Left lung (tissue), 10 donors: ENCODE results near the gene FGF23. TPM values are rescaled to one million over a fixed set of nuclear protein-coding genes. Genes with fewer than 3 reads are reported as not detected.

Experiments used
- ATAC-seq: fragments of 200-7000 bp; cut with Tn5 transposase; one replicate; pipeline ENCODE4 v1.9.1; 2020; ENCODE audit warnings: moderate library complexity
- DNase-seq, 4 donors: peaks; one replicate each; pipeline ENCODE4 v3.0.0-alpha.2; 2013 to 2020
- H3K27ac ChIP-seq, 2 donors: fragments of 200-600 bp; sonication (generic) in 1 of 2; one replicate each; pipeline versions ENCODE4 v1.5.0 to v1.8.0; 2020 to 2021
- H3K27me3 ChIP-seq, 2 donors: fragments of 200-600 bp; sonication (generic) in 1 of 2; one replicate each; pipeline versions ENCODE4 v1.5.0 to v1.8.0; 2020 to 2021
- H3K36me3 ChIP-seq, 2 donors: fragments of 200-600 bp; sonication (generic) in 1 of 2; one replicate each; pipeline versions ENCODE4 v1.5.0 to v1.8.0; 2020 to 2021
- H3K4me1 ChIP-seq, 2 donors: fragments of 200-600 bp; one replicate each; pipeline ENCODE4 v1.8.0; 2021
- H3K4me3 ChIP-seq, 2 donors: fragments of 200-600 bp; sonication (generic) in 1 of 2; one replicate each; pipeline versions ENCODE4 v1.5.0 to v1.8.0; 2020 to 2021; ENCODE audit warnings: mild to moderate bottlenecking in 1 of 2
- H3K9me3 ChIP-seq, 2 donors: fragments of 200-600 bp; sonication (generic) in 1 of 2; one replicate each; pipeline versions ENCODE4 v1.5.0 to v1.8.0; 2020 to 2021
- intact Hi-C, 2 donors: fragments of 100-400 bp; cut with DNase I; formaldehyde crosslinking; loops; one replicate each; pipeline versions ENCODE4 v1.11.2 to v1.14.2; 2022
- polyA plus RNA-seq, 6 donors: library from polyadenylated mRNA; unstranded; fragments of 120-200 nt; gene quantifications; one replicate each; pipeline ENCODE4 v1.2.1, GENCODE V29; 2013; ENCODE audit not compliant: insufficient read length in 6 of 6
- total RNA-seq, 2 donors: library from RNA; stranded (reverse); fragmentation: NEBNext Ultra II Directional; extraction: Animal tissue kit (Norgen Biotek cat#: 25700); gene quantifications; one replicate each; pipeline ENCODE4 v1.2.1, GENCODE V29; 2021
- TF ChIP-seq, protein P1 (sequence below), 2 donors: fragments of 200-600 bp; sonication (generic) in 1 of 2; IDR thresholded peaks; one replicate each; pipeline versions ENCODE4 v1.5.0 to v1.8.0; 2021; ENCODE audit warnings: antibody characterized with exemption in 2 of 2
- donor health status: DM: no; HTN: yes; CAD: no.
- donor health status: DM: no; HTN: no; CAD: no.

Gene FGF23
- total and polyA plus RNA-seq, 8 donors, result 0.04 to 0.12 (median 0.07) TPM; not detected in 5

DNA sequence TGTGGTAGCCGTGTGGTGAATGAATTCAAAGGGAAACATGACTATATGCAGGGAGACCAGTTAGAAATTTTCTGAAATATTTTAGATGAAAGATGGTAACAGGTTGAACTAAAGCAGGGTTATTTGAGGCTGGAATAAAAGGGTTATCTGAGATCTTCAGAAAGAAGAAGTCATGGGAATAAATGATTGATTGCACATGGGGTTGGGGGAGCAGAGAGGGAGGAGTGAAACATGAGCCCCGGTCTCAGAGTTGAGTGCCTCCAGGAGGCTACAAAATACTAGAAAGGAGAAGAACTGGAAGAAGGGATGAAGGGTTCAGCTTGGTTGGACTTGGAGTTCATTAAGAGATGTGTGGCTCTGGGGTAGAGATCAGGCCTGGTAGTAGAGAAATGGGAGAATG is 16.3 kb upstream of the FGF23 start:
- H3K27me3 ChIP-seq, result peaks cover 0 to 37% of the 10 kb centered on the region in 2 donors
- H3K9me3 ChIP-seq, result no peaks in the 10 kb centered on the region
- DNase-seq (no peak), ATAC-seq (no peak)
- intact Hi-C loops, result no loop called here
- H3K27ac ChIP-seq, result no peak overlapping the region
- H3K36me3 ChIP-seq, result no peaks in the 10 kb centered on the region
- no peak overlapping the region for H3K4me3 ChIP-seq
- TF ChIP-seq, protein P1, sequence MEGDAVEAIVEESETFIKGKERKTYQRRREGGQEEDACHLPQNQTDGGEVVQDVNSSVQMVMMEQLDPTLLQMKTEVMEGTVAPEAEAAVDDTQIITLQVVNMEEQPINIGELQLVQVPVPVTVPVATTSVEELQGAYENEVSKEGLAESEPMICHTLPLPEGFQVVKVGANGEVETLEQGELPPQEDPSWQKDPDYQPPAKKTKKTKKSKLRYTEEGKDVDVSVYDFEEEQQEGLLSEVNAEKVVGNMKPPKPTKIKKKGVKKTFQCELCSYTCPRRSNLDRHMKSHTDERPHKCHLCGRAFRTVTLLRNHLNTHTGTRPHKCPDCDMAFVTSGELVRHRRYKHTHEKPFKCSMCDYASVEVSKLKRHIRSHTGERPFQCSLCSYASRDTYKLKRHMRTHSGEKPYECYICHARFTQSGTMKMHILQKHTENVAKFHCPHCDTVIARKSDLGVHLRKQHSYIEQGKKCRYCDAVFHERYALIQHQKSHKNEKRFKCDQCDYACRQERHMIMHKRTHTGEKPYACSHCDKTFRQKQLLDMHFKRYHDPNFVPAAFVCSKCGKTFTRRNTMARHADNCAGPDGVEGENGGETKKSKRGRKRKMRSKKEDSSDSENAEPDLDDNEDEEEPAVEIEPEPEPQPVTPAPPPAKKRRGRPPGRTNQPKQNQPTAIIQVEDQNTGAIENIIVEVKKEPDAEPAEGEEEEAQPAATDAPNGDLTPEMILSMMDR (IDR thresholded peaks at IDR 0.05), result no peak
- no peaks in the 10 kb centered on the region for H3K4me1 ChIP-seq

DNA sequence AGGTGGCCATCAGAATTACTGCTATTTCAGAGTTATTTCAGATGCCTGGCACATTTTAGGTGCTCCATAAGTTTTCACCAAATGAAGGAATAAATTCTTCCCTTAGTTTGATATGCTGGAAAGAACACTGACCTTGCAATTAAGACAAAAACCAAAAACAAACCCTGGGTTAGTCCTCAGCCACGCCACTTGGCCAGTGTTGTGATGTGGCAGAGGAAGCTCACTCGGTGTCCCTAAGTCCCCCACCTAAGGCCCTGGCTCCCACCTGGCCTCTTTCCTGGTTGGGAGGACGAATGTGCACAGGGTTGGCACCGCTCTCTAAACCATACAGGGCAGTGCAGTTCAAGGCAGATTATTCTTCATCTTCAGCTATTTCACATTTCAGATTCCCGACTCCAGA is 13.7 kb upstream of the FGF23 start:
- no peaks in the 10 kb centered on the region for H3K4me1 ChIP-seq
- intact Hi-C loops, result no loop called here
- H3K36me3 ChIP-seq, result no peaks in the 10 kb centered on the region
- H3K4me3 ChIP-seq, result no peak overlapping the region
- no peak overlapping the region for H3K27ac ChIP-seq
- TF ChIP-seq, protein P1 (IDR thresholded peaks at IDR 0.05), result no peak
- no peak for DNase-seq
- peaks cover 0 to 32% of the 10 kb centered on the region in 2 donors for H3K27me3 ChIP-seq
- no peaks in the 10 kb centered on the region for H3K9me3 ChIP-seq
- no peak for ATAC-seq

DNA sequence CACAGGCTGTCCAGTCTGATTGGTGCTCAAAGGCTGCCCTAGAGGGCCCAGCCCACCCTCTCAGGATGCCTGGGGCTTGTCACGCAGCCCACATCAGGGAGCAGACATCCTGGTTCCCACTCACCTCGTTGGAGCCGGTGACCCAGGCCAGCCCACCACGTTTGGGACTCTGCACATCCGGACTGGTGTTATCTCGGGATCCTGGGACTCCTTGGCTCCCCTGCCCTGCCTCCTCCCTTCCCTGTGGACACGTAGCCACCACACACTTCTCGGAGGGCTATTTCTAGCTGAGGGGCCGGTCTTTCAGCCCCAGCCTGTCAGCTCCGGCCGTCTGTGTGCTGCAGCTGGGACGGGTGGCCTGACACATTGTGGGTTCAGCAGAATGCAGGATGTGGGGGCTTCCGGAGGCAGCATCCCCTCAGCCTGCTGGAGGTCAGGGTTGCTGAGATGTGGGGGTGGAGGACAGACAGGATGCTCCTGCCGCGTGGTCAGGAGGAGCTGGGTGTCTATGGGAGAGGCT is 12.8 kb upstream of the FGF23 start:
- H3K9me3 ChIP-seq, result no peaks in the 10 kb centered on the region
- DNase-seq (peak in 1 of 4 donors; percentile 24), ATAC-seq (no peak)
- H3K27ac ChIP-seq, result no peak overlapping the region
- peaks cover 0 to 32% of the 10 kb centered on the region in 2 donors for H3K27me3 ChIP-seq
- no peak overlapping the region for H3K4me3 ChIP-seq
- H3K36me3 ChIP-seq, result no peaks in the 10 kb centered on the region
- TF ChIP-seq, protein P1 (IDR thresholded peaks at IDR 0.05), result no peak
- no peaks in the 10 kb centered on the region for H3K4me1 ChIP-seq
- intact Hi-C loops, result no loop called here

GRCh38 chr12:4388662-4389061 is 9.2 kb upstream of the FGF23 start:
- Histone ChIP-seq H3K36me3 (no peaks in the 10 kb centered on the region), H3K4me3 (no peak overlapping the region), H3K27ac (no peak overlapping the region), H3K27me3 (peaks cover 0 to 18% of the 10 kb centered on the region in 2 donors), H3K9me3 (no peaks in the 10 kb centered on the region), H3K4me1 (no peaks in the 10 kb centered on the region)
- DNase-seq, result no peak
- no peak for ATAC-seq
- TF ChIP-seq, protein P1 (IDR thresholded peaks at IDR 0.05), result no peak
- intact Hi-C loops, result no loop called here

- intact Hi-C loops, result no loop called here
- Histone ChIP-seq H3K27ac (no peak overlapping the region), H3K4me3 (no peak overlapping the region), H3K27me3 (peaks cover 0 to 15% of the 10 kb centered on the region in 2 donors), H3K36me3 (no peaks in the 10 kb centered on the region), H3K4me1 (no peaks in the 10 kb centered on the region), H3K9me3 (no peaks in the 10 kb centered on the region)
- DNase-seq (no peak), ATAC-seq (no peak)
- TF ChIP-seq, protein P1 (IDR thresholded peaks at IDR 0.05), result no peak
Observed at GRCh38 chr12:4388032-4388431, 8.5 kb upstream of the FGF23 start.
